Neutrophil (primary cell): ENCODE data around the gene VPS36.
"Not testable (repeated sequence)": the region's sequence is repeated elsewhere in the genome, so short reads cannot be mapped to it uniquely, and the experiment has no call there.

ENCODE experiments used
- H3K27ac ChIP-seq: fragments of 200-600 bp; sonication (generic); 2 replicates; pipeline ENCODE4 v1.5.1; 2016; ENCODE audit warnings: mild to moderate bottlenecking, moderate library complexity
- H3K27me3 ChIP-seq: fragments of 200-600 bp; sonication (generic); 2 replicates; pipeline ENCODE4 v1.6.0; 2016; ENCODE audit warnings: mild to moderate bottlenecking
- H3K36me3 ChIP-seq: fragments of 200-600 bp; sonication (generic); 2 replicates; pipeline ENCODE4 v1.5.1; 2017
- H3K4me1 ChIP-seq, 2 experiments: fragments of 200-600 bp in 1 of 2; sonication (generic) in 1 of 2; 1 replicate in 1 of 2; 2 replicates in 1 of 2; pipeline versions ENCODE4 v1.5.1 to v1.6.1; 2013 to 2016; ENCODE audit warnings: low read depth in 1 of 2, low read length in 1 of 2, mild to moderate bottlenecking in 1 of 2, moderate library complexity in 1 of 2; ENCODE audit not compliant: control insufficient read depth in 1 of 2, insufficient read depth in 1 of 2
- H3K4me3 ChIP-seq, 2 experiments: fragments of 200-600 bp in 1 of 2; sonication (generic) in 1 of 2; 1 replicate in 1 of 2; 2 replicates in 1 of 2; pipeline ENCODE4 v1.5.1; 2013 to 2016; ENCODE audit warnings: low read depth in 1 of 2, low read length in 1 of 2, mild to moderate bottlenecking in 1 of 2, moderate library complexity in 1 of 2
- H3K9me3 ChIP-seq: fragments of 200-600 bp; sonication (generic); 2 replicates; pipeline ENCODE4 v1.5.1; 2016
- CTCF ChIP-seq: fragments of 200-600 bp; sonication (generic); IDR thresholded peaks from 2 replicates; pipeline ENCODE4 v1.5.1; 2016; ENCODE audit warnings: antibody characterized with exemption

The VPS36 gene, protein sequence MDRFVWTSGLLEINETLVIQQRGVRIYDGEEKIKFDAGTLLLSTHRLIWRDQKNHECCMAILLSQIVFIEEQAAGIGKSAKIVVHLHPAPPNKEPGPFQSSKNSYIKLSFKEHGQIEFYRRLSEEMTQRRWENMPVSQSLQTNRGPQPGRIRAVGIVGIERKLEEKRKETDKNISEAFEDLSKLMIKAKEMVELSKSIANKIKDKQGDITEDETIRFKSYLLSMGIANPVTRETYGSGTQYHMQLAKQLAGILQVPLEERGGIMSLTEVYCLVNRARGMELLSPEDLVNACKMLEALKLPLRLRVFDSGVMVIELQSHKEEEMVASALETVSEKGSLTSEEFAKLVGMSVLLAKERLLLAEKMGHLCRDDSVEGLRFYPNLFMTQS

DNA sequence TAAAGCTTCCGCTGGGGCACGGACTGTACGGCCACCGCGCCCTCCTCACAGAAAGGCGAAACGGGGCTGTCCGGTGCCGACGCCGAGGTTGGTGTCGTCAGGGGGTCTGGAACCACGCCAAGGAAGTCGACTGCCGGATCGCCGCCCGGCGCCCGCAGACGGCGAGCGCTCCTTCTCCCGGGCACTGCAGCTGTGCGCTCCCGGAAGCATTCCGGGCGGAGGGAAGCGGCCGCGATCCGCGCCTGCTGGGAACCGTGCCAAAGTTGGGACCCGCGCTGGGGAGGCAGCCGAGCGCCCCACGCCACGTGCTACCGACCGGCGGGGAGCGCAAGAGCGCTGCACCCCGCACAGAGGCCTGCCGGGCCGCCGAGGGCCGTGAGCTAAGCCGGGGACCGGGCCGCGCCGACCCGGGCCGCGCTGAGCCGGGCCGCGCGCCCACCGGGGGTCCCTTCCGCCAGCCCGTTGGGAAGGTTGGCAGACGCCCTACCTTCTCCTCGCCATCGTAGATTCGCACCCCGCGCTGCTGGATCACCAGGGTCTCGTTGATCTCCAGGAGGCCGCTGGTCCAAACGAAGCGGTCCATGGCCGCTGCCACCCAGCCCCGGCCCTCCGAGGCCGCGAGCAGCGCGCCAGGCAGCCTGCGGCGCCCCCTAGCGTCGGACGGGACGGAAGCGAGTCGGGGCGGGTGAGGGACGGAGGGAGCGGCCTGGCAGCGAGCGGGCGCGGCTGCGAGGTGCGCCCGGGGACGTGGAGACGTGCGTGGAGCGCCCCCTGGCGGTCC, at the start of gene VPS36:
Gene VPS36 (minus strand): TSS at position 623 of the 781 bp plus-strand sequence. CDS start 40 bp downstream, at position 583.
- H3K27me3 ChIP-seq, result no peaks in the 10 kb centered on the region
- peak within 1 kb of the TSS; percentile 90 for H3K27ac ChIP-seq
- peaks cover 31 to 35% of the 10 kb centered on the region in 2 experiments for H3K4me1 ChIP-seq
- H3K4me3 ChIP-seq, result peak within 1 kb of the TSS; percentile 79 to 90
- TF ChIP-seq CTCF, result peak; percentile 99
- H3K36me3 ChIP-seq, result no peaks in the 10 kb centered on the region
- no peaks in the 10 kb centered on the region for H3K9me3 ChIP-seq

- not testable (repeated sequence) for H3K4me1 ChIP-seq, H3K9me3 ChIP-seq, H3K27me3 ChIP-seq, H3K4me3 ChIP-seq, H3K27ac ChIP-seq, H3K36me3 ChIP-seq
These were observed 47.5 kb upstream of the VPS36 start for GRCh38 chr13:52497979-52498378.

- not testable (repeated sequence) for H3K27ac ChIP-seq, H3K4me3 ChIP-seq, H3K4me1 ChIP-seq, H3K9me3 ChIP-seq, H3K27me3 ChIP-seq, H3K36me3 ChIP-seq
These were observed 43.8 kb upstream of the VPS36 start for GRCh38 chr13:52494241-52494640.

DNA sequence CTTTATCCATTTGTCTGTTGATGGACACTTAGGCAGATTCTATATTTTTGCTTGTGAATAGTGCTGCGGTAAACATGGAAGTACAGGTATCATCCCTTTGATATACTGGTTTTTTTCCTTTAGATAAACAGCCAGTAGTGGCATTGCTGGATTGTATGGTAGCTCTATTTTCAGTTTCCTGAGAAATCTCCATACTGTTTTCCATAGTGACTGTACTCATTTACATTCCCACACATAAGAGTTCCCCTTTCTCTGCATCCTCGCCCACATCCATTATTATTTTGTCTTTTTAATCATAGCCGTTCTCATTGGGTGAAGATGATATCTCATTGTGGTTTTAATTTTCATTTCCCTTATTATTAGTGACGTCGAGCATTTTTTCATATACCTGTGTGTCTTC, 40.6 kb upstream of the VPS36 start:
- not testable (repeated sequence) for H3K36me3 ChIP-seq, H3K27ac ChIP-seq, H3K27me3 ChIP-seq, H3K4me1 ChIP-seq, H3K9me3 ChIP-seq, H3K4me3 ChIP-seq

- not testable (repeated sequence) for H3K27ac ChIP-seq, H3K36me3 ChIP-seq, H3K4me3 ChIP-seq, H3K9me3 ChIP-seq, H3K4me1 ChIP-seq, H3K27me3 ChIP-seq
These were observed 38.3 kb upstream of the VPS36 start for GRCh38 chr13:52488763-52489162.

- H3K4me3 ChIP-seq, H3K9me3 ChIP-seq, H3K27ac ChIP-seq, H3K36me3 ChIP-seq, H3K27me3 ChIP-seq, H3K4me1 ChIP-seq: not testable (repeated sequence)
These were observed 36.6 kb upstream of the VPS36 start for GRCh38 chr13:52487078-52487477.

DNA sequence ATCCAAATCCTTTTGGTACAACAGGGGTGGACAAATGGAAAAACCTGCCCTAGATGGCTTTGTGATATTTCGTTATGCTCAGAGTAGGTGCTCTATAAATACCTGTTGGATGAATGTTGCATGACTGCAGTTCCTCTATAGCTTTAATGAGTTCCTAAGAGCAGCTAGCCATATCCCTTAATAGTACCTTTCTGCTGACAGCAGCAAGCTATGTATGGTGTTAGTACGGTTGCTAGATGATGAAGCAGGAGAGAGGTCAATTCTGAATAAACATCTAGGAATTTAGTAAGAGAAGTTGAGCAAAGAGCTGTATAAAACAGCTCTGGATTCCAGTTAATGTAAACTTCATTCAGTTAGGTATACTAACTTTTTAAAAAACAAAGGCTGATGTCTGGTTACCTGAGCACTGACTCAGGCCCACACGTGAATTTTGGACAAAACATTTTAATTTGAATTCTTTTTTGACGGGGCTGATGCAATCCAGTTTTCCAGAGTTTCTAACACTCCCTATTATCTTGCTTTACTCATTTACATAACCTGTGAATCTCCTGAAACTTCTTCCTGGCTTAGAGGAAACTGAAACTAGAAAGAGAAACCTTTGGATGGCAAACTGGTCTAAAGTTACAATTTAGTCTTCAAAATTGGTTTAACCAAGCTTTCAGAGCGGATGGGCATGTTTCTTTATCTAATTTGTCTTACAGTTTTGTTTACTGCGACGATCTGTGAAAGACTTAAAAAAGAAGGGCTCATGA, 30.4 kb upstream of the VPS36 start:
- H3K9me3 ChIP-seq, H3K4me3 ChIP-seq, H3K4me1 ChIP-seq, H3K27me3 ChIP-seq, H3K27ac ChIP-seq: not testable (repeated sequence)
- H3K36me3 ChIP-seq, result peaks cover 14% of the 10 kb centered on the region

GRCh38 chr13:52468487-52468886, 18.1 kb upstream of the VPS36 start:
- not testable (repeated sequence) for H3K4me3 ChIP-seq, H3K9me3 ChIP-seq, H3K27me3 ChIP-seq, H3K4me1 ChIP-seq, H3K27ac ChIP-seq
- H3K36me3 ChIP-seq, result peaks cover 56% of the 10 kb centered on the region

DNA sequence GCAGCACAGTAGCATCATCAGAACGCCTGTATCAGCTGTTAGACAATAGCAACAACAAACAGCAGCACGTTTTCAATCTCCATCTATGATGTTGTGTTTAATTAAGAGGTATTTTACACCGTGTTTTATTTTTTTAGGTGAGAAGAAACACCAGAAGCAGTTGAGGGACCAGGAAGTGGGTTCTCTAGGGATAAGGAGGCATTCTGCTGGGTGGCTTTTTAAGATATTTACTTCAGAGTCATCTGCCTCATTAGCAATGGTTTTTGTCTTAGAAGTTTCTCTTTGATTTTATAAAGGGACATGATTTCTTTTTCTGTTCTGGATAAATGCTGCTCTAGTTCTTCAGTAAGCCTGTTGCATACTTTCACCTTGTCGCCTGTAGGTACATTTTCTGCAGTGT, 13.1 kb upstream of the VPS36 start:
- H3K9me3 ChIP-seq, result no peaks in the 10 kb centered on the region
- no peak for TF ChIP-seq CTCF
- H3K27ac ChIP-seq, result no peak overlapping the region
- no peaks in the 10 kb centered on the region for H3K4me1 ChIP-seq
- peaks cover 54% of the 10 kb centered on the region for H3K36me3 ChIP-seq
- no peak overlapping the region for H3K4me3 ChIP-seq
- H3K27me3 ChIP-seq, result no peaks in the 10 kb centered on the region
